WTC11 (cell line): Measurements from ENCODE around the gene MPIG6B. TPM values are rescaled to one million over a fixed set of nuclear protein-coding genes. Genes with fewer than 3 reads are reported as not detected.
A peak's percentile ranks its signal among the peaks of the same experiment; 100 is the strongest.

ENCODE experiments used
- ATF1 ChIP-seq: sonication (generic); formaldehyde crosslinking; IDR thresholded peaks from 2 replicates; pipeline ENCODE4 v1.8.1; 2023; ENCODE audit warnings: mild to moderate bottlenecking, moderate library complexity, missing genetic modification reagents
- EMX1 ChIP-seq: fragments of 250-450 bp; sonication (Bioruptor Pico); IDR thresholded peaks from 2 replicates; pipeline ENCODE4 v1.8.0; 2021; ENCODE audit warnings: mild to moderate bottlenecking
- ETV6 ChIP-seq: sonication (generic); formaldehyde crosslinking; IDR thresholded peaks from 2 replicates; pipeline ENCODE4 v1.8.1; 2022; ENCODE audit warnings: mild to moderate bottlenecking, missing genetic modification reagents
- FOXJ3 ChIP-seq: sonication (generic); formaldehyde crosslinking; IDR thresholded peaks from 2 replicates; pipeline ENCODE4 v1.9.0; 2021; ENCODE audit warnings: missing genetic modification reagents, mild to moderate bottlenecking, borderline replicate concordance
- FOXK1 ChIP-seq: sonication (generic); formaldehyde crosslinking; IDR thresholded peaks from 2 replicates; pipeline ENCODE4 v1.8.0; 2022; ENCODE audit warnings: mild to moderate bottlenecking, moderate library complexity, missing genetic modification reagents
- FOXP1 ChIP-seq: sonication (generic); formaldehyde crosslinking; IDR thresholded peaks from 2 replicates; pipeline ENCODE4 v1.8.0; 2022; ENCODE audit warnings: missing genetic modification reagents, mild to moderate bottlenecking, moderate library complexity, borderline replicate concordance
- GABPB1 ChIP-seq: sonication (generic); formaldehyde crosslinking; IDR thresholded peaks from 2 replicates; pipeline ENCODE4 v1.8.1; 2023; ENCODE audit warnings: mild to moderate bottlenecking, missing genetic modification reagents
- IRF2 ChIP-seq: sonication (generic); formaldehyde crosslinking; IDR thresholded peaks from 2 replicates; pipeline ENCODE4 v1.8.0; 2022; ENCODE audit warnings: low read depth, missing genetic modification reagents, borderline replicate concordance
- NFE2L1 ChIP-seq: sonication (generic); formaldehyde crosslinking; IDR thresholded peaks from 2 replicates; pipeline ENCODE4 v1.8.1; 2023; ENCODE audit warnings: missing genetic modification reagents
- RORB ChIP-seq: fragments of 250-450 bp; sonication (Bioruptor Pico); IDR thresholded peaks from 2 replicates; pipeline ENCODE4 v1.9.0; 2021; ENCODE audit warnings: mild to moderate bottlenecking
- ZNF121 ChIP-seq: sonication (generic); formaldehyde crosslinking; IDR thresholded peaks from 2 replicates; pipeline ENCODE4 v1.8.0; 2023; ENCODE audit warnings: missing genetic modification reagents
- ZNF138 ChIP-seq: sonication (generic); formaldehyde crosslinking; conservative IDR thresholded peaks from 2 replicates; pipeline ENCODE4 v1.8.1; 2022; ENCODE audit warnings: mild to moderate bottlenecking, moderate library complexity, missing genetic modification reagents
- ZNF416 ChIP-seq: fragments of 250-450 bp; sonication (Bioruptor Pico); IDR thresholded peaks from 2 replicates; pipeline ENCODE4 v1.9.0; 2021; ENCODE audit warnings: mild to moderate bottlenecking, inconsistent platforms
- ZNF532 ChIP-seq: fragments of 250-450 bp; sonication (Bioruptor Pico); IDR thresholded peaks from 2 replicates; pipeline ENCODE4 v1.9.0; 2021; ENCODE audit warnings: mild to moderate bottlenecking, borderline replicate concordance
- ZSCAN18 ChIP-seq: fragments of 250-450 bp; sonication (Bioruptor Pico); IDR thresholded peaks from 2 replicates; pipeline ENCODE4 v2.1.2; 2022; ENCODE audit warnings: mild to moderate bottlenecking, moderate library complexity
- total RNA-seq: library from RNA; stranded (reverse); gene quantifications from 3 replicates; pipeline ENCODE4 v1.2.3, GENCODE V29; 2021
- TF ChIP-seq, protein P1 (sequence below): sonication (generic); formaldehyde crosslinking; IDR thresholded peaks from 2 replicates; pipeline ENCODE4 v1.8.0; 2022; ENCODE audit warnings: mild to moderate bottlenecking, missing genetic modification reagents
- TF ChIP-seq, protein P2 (sequence below): sonication (generic); formaldehyde crosslinking; IDR thresholded peaks from 2 replicates; pipeline ENCODE4 v1.8.0; 2023; ENCODE audit warnings: mild to moderate bottlenecking, missing genetic modification reagents
- TF ChIP-seq, protein P3 (sequence below): fragments of 200-600 bp; IDR thresholded peaks from 2 replicates; pipeline ENCODE4 v1.8.0; 2022; ENCODE audit warnings: antibody characterized with exemption
- TF ChIP-seq, protein P4 (sequence below): sonication (generic); formaldehyde crosslinking; conservative IDR thresholded peaks from 2 replicates; pipeline ENCODE4 v1.8.1; 2023; ENCODE audit warnings: mild to moderate bottlenecking, low read depth, missing genetic modification reagents, moderate library complexity
- TF ChIP-seq, protein P5 (sequence below): sonication (generic); formaldehyde crosslinking; IDR thresholded peaks from 2 replicates; pipeline ENCODE4 v1.8.1; 2023; ENCODE audit warnings: mild to moderate bottlenecking, missing genetic modification reagents, borderline replicate concordance

The MPIG6B gene
- total RNA-seq, 1 experiment from 2014 or later: 0.09 TPM

DNA sequence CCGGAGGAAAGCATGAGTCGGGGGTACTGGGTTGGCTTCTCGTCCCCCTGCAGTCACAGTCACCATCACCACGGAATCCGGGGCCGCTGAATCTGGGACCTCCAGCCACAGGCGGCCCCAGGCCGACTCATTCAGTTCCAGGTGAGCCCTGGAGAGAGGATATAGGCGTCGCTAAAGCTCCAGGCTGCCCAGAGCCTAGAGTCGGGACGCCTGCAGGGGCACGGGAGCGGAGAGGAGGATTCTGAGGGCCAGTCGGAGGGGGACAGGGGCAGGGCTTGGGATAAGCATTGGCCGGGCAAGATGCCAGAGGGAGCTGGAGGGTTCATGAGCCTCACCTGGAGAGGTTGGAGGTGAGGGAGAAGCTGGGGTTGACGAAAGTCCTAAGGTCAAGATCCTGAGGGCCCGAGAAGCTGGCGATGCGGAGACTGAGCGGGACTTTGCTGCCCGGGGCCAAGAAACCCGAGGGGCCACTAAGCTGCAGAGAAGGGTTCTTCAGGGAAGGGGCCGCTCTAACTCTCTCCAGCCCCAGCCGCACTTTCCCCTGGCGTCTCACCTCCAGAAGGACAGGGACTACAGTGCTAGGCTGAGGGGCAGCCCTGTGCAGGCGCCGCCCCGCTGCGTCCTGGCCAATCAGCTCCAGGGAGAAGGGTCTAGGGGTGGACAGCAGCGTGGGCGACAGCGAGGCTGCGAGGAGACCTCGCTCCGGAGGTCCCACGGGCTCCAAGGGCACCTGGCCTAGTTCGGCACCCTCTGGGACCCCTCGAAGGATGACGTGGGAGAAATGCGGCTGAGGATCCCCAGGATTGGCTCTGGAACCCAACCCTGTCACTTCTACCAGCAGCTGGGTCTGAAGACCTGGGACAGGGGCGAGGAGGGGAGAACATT, 43.0 kb downstream of the MPIG6B start (continued):
- TF ChIP-seq ZNF532 (CRISPR knock-in tag) (no peak), ZNF416 (CRISPR knock-in tag) (no peak), ATF1 (CRISPR knock-in tag) (no peak), GABPB1 (CRISPR knock-in tag) (peak; percentile 19; the same call in 1 of the 2 replicates), RORB (CRISPR knock-in tag) (no peak), NFE2L1 (CRISPR knock-in tag) (no peak), FOXK1 (CRISPR knock-in tag) (no peak), FOXJ3 (no peak), FOXP1 (CRISPR knock-in tag) (no peak), ETV6 (0 out of 2 replicates have a peak, but pooled peaks have one; percentile 37), IRF2 (CRISPR knock-in tag) (no peak), ZSCAN18 (no peak), ZNF121 (CRISPR knock-in tag) (peak; percentile 68; the same call in 1 of the 2 replicates), ZNF138 (CRISPR knock-in tag) (no peak), EMX1 (no peak)
- TF ChIP-seq, protein P1, sequence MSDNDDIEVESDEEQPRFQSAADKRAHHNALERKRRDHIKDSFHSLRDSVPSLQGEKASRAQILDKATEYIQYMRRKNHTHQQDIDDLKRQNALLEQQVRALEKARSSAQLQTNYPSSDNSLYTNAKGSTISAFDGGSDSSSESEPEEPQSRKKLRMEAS (CRISPR knock-in tag): peak; percentile 67
- TF ChIP-seq, protein P2, sequence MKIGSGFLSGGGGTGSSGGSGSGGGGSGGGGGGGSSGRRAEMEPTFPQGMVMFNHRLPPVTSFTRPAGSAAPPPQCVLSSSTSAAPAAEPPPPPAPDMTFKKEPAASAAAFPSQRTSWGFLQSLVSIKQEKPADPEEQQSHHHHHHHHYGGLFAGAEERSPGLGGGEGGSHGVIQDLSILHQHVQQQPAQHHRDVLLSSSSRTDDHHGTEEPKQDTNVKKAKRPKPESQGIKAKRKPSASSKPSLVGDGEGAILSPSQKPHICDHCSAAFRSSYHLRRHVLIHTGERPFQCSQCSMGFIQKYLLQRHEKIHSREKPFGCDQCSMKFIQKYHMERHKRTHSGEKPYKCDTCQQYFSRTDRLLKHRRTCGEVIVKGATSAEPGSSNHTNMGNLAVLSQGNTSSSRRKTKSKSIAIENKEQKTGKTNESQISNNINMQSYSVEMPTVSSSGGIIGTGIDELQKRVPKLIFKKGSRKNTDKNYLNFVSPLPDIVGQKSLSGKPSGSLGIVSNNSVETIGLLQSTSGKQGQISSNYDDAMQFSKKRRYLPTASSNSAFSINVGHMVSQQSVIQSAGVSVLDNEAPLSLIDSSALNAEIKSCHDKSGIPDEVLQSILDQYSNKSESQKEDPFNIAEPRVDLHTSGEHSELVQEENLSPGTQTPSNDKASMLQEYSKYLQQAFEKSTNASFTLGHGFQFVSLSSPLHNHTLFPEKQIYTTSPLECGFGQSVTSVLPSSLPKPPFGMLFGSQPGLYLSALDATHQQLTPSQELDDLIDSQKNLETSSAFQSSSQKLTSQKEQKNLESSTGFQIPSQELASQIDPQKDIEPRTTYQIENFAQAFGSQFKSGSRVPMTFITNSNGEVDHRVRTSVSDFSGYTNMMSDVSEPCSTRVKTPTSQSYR: no peak
- TF ChIP-seq, protein P3, sequence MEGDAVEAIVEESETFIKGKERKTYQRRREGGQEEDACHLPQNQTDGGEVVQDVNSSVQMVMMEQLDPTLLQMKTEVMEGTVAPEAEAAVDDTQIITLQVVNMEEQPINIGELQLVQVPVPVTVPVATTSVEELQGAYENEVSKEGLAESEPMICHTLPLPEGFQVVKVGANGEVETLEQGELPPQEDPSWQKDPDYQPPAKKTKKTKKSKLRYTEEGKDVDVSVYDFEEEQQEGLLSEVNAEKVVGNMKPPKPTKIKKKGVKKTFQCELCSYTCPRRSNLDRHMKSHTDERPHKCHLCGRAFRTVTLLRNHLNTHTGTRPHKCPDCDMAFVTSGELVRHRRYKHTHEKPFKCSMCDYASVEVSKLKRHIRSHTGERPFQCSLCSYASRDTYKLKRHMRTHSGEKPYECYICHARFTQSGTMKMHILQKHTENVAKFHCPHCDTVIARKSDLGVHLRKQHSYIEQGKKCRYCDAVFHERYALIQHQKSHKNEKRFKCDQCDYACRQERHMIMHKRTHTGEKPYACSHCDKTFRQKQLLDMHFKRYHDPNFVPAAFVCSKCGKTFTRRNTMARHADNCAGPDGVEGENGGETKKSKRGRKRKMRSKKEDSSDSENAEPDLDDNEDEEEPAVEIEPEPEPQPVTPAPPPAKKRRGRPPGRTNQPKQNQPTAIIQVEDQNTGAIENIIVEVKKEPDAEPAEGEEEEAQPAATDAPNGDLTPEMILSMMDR: no peak
- TF ChIP-seq, protein P4, sequence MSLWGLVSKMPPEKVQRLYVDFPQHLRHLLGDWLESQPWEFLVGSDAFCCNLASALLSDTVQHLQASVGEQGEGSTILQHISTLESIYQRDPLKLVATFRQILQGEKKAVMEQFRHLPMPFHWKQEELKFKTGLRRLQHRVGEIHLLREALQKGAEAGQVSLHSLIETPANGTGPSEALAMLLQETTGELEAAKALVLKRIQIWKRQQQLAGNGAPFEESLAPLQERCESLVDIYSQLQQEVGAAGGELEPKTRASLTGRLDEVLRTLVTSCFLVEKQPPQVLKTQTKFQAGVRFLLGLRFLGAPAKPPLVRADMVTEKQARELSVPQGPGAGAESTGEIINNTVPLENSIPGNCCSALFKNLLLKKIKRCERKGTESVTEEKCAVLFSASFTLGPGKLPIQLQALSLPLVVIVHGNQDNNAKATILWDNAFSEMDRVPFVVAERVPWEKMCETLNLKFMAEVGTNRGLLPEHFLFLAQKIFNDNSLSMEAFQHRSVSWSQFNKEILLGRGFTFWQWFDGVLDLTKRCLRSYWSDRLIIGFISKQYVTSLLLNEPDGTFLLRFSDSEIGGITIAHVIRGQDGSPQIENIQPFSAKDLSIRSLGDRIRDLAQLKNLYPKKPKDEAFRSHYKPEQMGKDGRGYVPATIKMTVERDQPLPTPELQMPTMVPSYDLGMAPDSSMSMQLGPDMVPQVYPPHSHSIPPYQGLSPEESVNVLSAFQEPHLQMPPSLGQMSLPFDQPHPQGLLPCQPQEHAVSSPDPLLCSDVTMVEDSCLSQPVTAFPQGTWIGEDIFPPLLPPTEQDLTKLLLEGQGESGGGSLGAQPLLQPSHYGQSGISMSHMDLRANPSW: no peak
- TF ChIP-seq, protein P5, sequence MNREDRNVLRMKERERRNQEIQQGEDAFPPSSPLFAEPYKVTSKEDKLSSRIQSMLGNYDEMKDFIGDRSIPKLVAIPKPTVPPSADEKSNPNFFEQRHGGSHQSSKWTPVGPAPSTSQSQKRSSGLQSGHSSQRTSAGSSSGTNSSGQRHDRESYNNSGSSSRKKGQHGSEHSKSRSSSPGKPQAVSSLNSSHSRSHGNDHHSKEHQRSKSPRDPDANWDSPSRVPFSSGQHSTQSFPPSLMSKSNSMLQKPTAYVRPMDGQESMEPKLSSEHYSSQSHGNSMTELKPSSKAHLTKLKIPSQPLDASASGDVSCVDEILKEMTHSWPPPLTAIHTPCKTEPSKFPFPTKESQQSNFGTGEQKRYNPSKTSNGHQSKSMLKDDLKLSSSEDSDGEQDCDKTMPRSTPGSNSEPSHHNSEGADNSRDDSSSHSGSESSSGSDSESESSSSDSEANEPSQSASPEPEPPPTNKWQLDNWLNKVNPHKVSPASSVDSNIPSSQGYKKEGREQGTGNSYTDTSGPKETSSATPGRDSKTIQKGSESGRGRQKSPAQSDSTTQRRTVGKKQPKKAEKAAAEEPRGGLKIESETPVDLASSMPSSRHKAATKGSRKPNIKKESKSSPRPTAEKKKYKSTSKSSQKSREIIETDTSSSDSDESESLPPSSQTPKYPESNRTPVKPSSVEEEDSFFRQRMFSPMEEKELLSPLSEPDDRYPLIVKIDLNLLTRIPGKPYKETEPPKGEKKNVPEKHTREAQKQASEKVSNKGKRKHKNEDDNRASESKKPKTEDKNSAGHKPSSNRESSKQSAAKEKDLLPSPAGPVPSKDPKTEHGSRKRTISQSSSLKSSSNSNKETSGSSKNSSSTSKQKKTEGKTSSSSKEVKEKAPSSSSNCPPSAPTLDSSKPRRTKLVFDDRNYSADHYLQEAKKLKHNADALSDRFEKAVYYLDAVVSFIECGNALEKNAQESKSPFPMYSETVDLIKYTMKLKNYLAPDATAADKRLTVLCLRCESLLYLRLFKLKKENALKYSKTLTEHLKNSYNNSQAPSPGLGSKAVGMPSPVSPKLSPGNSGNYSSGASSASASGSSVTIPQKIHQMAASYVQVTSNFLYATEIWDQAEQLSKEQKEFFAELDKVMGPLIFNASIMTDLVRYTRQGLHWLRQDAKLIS: no peak
